ENCODE results near the gene CRIP1. TPM values are rescaled to one million over a fixed set of nuclear protein-coding genes. Genes with fewer than 3 reads are reported as not detected.

The CRIP1 gene
- total RNA-seq, 4 donors from 2014 or later: 8.2 to 35.6 (median 24.7) TPM

- TF ChIP-seq, protein P1, sequence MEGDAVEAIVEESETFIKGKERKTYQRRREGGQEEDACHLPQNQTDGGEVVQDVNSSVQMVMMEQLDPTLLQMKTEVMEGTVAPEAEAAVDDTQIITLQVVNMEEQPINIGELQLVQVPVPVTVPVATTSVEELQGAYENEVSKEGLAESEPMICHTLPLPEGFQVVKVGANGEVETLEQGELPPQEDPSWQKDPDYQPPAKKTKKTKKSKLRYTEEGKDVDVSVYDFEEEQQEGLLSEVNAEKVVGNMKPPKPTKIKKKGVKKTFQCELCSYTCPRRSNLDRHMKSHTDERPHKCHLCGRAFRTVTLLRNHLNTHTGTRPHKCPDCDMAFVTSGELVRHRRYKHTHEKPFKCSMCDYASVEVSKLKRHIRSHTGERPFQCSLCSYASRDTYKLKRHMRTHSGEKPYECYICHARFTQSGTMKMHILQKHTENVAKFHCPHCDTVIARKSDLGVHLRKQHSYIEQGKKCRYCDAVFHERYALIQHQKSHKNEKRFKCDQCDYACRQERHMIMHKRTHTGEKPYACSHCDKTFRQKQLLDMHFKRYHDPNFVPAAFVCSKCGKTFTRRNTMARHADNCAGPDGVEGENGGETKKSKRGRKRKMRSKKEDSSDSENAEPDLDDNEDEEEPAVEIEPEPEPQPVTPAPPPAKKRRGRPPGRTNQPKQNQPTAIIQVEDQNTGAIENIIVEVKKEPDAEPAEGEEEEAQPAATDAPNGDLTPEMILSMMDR (IDR thresholded peaks at IDR 0.05): no peak
- TF ChIP-seq POLR2A (IDR thresholded peaks at IDR 0.05): no peak
- Histone ChIP-seq H3K9me3 (no peaks in the 10 kb centered on the region), H3K4me3 (no peak overlapping the region), H3K27ac (no peak overlapping the region), H3K36me3 (peaks cover 0 to 12% (median 0%) of the 10 kb centered on the region in 3 donors), H3K27me3 (no peaks in the 10 kb centered on the region), H3K4me1 (peaks cover 0 to 29% (median 0%) of the 10 kb centered on the region in 3 donors)
- DNase-seq: no peak
- 94 to 95% methylated on average over 13 to 18 of the region's 32 CpGs for WGBS, 2 donors
- intact Hi-C loops (cut with DNase I): no loop called here
Measured at GRCh38 chr14:105496831-105497591, 10.3 kb downstream of the CRIP1 start.

GRCh38 chr14:105497671-105498429 is 11.2 kb downstream of the CRIP1 start:
- TF ChIP-seq POLR2A (IDR thresholded peaks at IDR 0.05): no peak
- TF ChIP-seq, protein P1 (IDR thresholded peaks at IDR 0.05): no peak
- intact Hi-C loops (cut with DNase I): no loop called here
- Histone ChIP-seq H3K4me1 (peaks cover 0 to 22% (median 0%) of the 10 kb centered on the region in 3 donors), H3K36me3 (peaks cover 0 to 12% (median 0%) of the 10 kb centered on the region in 3 donors), H3K4me3 (no peak overlapping the region), H3K9me3 (no peaks in the 10 kb centered on the region), H3K27ac (no peak overlapping the region), H3K27me3 (no peaks in the 10 kb centered on the region)
- DNase-seq: no peak
- WGBS, 2 donors: 78 to 86% methylated on average over 7 to 10 of the region's 31 CpGs

DNA sequence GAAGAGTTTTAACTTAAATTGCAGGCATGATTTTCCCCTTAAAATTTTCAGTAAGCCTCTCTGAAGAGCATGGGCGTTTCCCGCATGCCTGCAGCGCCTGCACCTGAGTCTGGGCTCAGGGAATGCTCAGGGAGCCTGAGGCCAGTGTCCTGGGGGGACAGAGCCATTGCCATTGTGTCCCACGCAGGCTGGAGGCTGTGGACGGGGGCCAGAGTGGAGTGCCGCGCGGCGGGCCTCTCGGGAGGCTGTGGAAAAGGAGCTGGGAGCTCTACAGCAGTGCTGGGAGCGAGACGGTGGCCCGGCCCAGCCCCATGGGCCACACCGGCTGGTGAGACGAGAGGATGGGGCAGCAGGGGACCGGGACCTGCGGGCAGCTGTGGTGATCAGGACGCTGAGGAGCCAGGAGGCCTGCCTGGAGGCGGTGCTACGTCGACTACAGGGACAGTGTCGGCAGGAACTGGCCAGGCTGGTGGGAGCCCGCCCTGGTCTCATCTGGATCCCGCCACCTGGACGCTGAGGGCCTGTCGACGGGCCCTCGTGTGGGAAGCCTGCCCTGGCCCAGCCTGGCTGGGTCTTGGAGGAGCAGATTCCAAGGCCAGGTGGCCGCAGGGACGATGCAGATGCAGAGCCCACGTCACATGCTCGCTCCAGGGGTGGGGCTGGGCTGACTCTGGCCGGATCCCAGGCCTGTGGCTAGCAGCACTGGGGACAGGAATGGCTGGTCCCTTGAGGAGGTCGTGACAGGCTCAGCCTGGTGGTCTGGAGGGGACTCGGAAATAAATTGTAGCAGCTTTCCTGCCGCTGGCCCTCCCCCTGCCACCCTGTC is 12.0 kb downstream of the CRIP1 start:
- no peak overlapping the region for H3K4me3 ChIP-seq
- DNase-seq: no peak
- no peaks in the 10 kb centered on the region for H3K9me3 ChIP-seq
- 87 to 96% methylated on average over 14 of the region's 36 CpGs for WGBS, 2 donors
- TF ChIP-seq POLR2A (IDR thresholded peaks at IDR 0.05): no peak
- TF ChIP-seq, protein P1 (IDR thresholded peaks at IDR 0.05): no peak
- peaks cover 0 to 22% (median 0%) of the 10 kb centered on the region in 3 donors for H3K4me1 ChIP-seq
- H3K27me3 ChIP-seq: no peaks in the 10 kb centered on the region
- intact Hi-C loops (cut with DNase I): no loop called here
- H3K36me3 ChIP-seq: peaks cover 0 to 12% (median 0%) of the 10 kb centered on the region in 3 donors
- peak overlapping the region in 1 of 4 donors; percentile 14 for H3K27ac ChIP-seq

DNA sequence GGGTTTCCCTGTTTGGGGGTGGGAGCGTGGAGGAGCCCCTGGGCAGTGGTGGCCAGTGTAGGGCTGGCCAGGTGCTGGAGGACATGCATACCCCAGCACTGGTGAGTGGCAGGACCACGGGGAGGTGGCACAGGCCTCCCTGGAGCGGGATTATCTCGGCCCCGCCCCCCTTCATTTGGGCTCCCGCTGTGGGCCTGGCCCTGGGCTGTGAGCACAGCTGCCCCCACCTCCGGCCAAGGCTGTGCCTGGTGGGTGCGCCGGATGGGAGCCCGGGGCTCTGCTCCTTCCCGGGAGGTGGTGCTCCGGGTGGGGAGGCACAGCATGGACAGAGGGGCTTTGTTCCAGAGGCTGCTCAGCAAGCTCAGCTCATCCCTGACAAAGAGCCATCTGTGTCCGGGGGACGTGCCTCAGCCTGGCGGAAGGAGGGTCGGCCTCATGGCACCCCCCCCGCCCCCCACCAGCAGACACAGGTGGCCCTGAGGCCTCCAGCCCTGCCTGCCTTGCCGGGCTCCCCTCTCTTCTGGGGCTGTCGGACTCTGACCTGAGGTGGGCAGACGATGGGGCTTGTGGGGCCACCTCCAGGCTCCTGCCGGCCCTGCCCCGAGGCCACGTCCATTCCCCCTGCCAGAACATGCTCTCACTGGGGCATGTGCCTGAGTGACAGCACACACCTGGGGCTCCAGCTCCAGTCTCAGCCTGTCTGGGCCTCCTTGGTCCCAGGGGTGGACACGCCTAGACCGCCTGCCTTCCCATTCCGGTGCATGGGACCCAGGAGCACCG is 12.8 kb downstream of the CRIP1 start:
- H3K27me3 ChIP-seq: no peaks in the 10 kb centered on the region
- peak overlapping the region in 1 of 4 donors; percentile 14 for H3K27ac ChIP-seq
- H3K4me3 ChIP-seq: no peak overlapping the region
- H3K4me1 ChIP-seq: peaks cover 0 to 22% (median 0%) of the 10 kb centered on the region in 3 donors
- no peaks in the 10 kb centered on the region for H3K9me3 ChIP-seq
- DNase-seq: no peak
- H3K36me3 ChIP-seq: peaks cover 0 to 12% (median 0%) of the 10 kb centered on the region in 3 donors
- 45 to 73% methylated on average over 10 to 11 of the region's 27 CpGs for WGBS, 2 donors
- intact Hi-C loops (cut with DNase I): no loop called here
- TF ChIP-seq, protein P1 (IDR thresholded peaks at IDR 0.05): no peak
- no peak for TF ChIP-seq POLR2A (IDR thresholded peaks at IDR 0.05)

All from esophagus squamous epithelium (tissue), 5 donors.